ENCODE measurements around the gene RERE. TPM values are rescaled to one million over a fixed set of nuclear protein-coding genes. Genes with fewer than 3 reads are reported as not detected.

RERE gene
- total RNA-seq, 1 experiment from 2014 or later = 217 TPM

DNA sequence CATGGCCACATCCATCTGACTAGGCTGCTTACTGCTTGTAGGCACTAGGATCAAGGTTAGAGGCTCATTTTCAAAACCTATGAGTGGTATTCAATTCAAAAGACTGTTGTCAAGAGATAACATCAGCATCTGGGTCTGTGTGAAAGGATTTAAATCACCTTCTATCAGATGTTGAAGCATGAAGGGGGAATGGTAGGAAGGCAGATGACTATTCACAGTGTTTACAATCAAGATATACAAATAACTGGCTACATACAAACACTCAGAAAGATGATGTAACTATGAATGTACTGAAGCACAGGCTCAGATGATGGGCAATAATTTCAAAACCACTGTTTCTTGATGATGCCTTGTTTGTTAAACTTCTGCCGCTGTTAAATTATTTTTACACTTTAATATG, 250.3 kb downstream of the RERE start:
- Histone ChIP-seq H3K4me1 (ENCODE audit: control insufficient read depth, insufficient read depth, low read length) (peaks cover 31% of the 10 kb centered on the region), H3K27ac (ENCODE audit: low read length) (no peak overlapping the region), H3K27me3 (ENCODE audit: control insufficient read depth, insufficient read depth, low read length) (no peaks in the 10 kb centered on the region), H3K36me3 (ENCODE audit: control insufficient read depth, insufficient read depth, low read length) (no peaks in the 10 kb centered on the region), H3K9me3 (ENCODE audit: control insufficient read depth, insufficient read depth, low read depth, low read length) (no peaks in the 10 kb centered on the region), H3K4me3 (ENCODE audit: low read depth in 2 of 2, low read length in 2 of 2) (no peak overlapping the region)
- ATAC-seq (no peak), DNase-seq (ENCODE audit: low read depth, low spot score) (peak; percentile 24)
- intact Hi-C loops (cut with micrococcal nuclease; ENCODE audit: unreplicated experiment) (loop anchor here (1.0 kb wide), 1 partner anchor 29 kb away; no protein-coding TSS in a partner anchor), in situ Hi-C loops (cut with HindIII; ENCODE audit: low pct_unique_long_range_greater_than_20kb, low sequenced_read_pairs) (no loop called here)
- ChIA-PET CTCF (no interaction called here), POLR2A (no interaction called here)
- TF ChIP-seq SIN3A (IDR thresholded peaks at IDR 0.05; ENCODE audit: borderline replicate concordance, insufficient read depth, low read depth, low read length) = no peak
- TF ChIP-seq POLR2AphosphoS5 (IDR thresholded peaks at IDR 0.05; ENCODE audit: low read depth, low read length) = no peak
- TF ChIP-seq, protein P1, sequence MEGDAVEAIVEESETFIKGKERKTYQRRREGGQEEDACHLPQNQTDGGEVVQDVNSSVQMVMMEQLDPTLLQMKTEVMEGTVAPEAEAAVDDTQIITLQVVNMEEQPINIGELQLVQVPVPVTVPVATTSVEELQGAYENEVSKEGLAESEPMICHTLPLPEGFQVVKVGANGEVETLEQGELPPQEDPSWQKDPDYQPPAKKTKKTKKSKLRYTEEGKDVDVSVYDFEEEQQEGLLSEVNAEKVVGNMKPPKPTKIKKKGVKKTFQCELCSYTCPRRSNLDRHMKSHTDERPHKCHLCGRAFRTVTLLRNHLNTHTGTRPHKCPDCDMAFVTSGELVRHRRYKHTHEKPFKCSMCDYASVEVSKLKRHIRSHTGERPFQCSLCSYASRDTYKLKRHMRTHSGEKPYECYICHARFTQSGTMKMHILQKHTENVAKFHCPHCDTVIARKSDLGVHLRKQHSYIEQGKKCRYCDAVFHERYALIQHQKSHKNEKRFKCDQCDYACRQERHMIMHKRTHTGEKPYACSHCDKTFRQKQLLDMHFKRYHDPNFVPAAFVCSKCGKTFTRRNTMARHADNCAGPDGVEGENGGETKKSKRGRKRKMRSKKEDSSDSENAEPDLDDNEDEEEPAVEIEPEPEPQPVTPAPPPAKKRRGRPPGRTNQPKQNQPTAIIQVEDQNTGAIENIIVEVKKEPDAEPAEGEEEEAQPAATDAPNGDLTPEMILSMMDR (IDR thresholded peaks at IDR 0.05) = no peak
- TF ChIP-seq REST (IDR thresholded peaks at IDR 0.05; ENCODE audit: insufficient read depth in 1 of 2, low read depth in 2 of 2, low read length in 1 of 2) = no peak
- TF ChIP-seq TCF7L2 (IDR thresholded peaks at IDR 0.05; ENCODE audit: low read depth, low read length) = no peak
- no TSS peak for BruUV-seq (replicated peaks)

GRCh38 chr1:8565802-8566201, 251.6 kb downstream of the RERE start:
- Histone ChIP-seq H3K27me3 (ENCODE audit: control insufficient read depth, insufficient read depth, low read length) (no peaks in the 10 kb centered on the region), H3K9me3 (ENCODE audit: control insufficient read depth, insufficient read depth, low read depth, low read length) (no peaks in the 10 kb centered on the region), H3K4me3 (ENCODE audit: low read depth in 2 of 2, low read length in 2 of 2) (no peak overlapping the region), H3K4me1 (ENCODE audit: control insufficient read depth, insufficient read depth, low read length) (peaks cover 37% of the 10 kb centered on the region), H3K27ac (ENCODE audit: low read length) (no peak overlapping the region), H3K36me3 (ENCODE audit: control insufficient read depth, insufficient read depth, low read length) (no peaks in the 10 kb centered on the region)
- BruUV-seq (replicated peaks) = no TSS peak
- DNase-seq (ENCODE audit: low read depth, low spot score) (no peak), ATAC-seq (no peak)
- no peak for TF ChIP-seq REST (IDR thresholded peaks at IDR 0.05; ENCODE audit: insufficient read depth in 1 of 2, low read depth in 2 of 2, low read length in 1 of 2)
- TF ChIP-seq, protein P1 (IDR thresholded peaks at IDR 0.05) = no peak
- no peak for TF ChIP-seq POLR2AphosphoS5 (IDR thresholded peaks at IDR 0.05; ENCODE audit: low read depth, low read length)
- no peak for TF ChIP-seq SIN3A (IDR thresholded peaks at IDR 0.05; ENCODE audit: borderline replicate concordance, insufficient read depth, low read depth, low read length)
- no peak for TF ChIP-seq TCF7L2 (IDR thresholded peaks at IDR 0.05; ENCODE audit: low read depth, low read length)
- intact Hi-C loops (cut with micrococcal nuclease; ENCODE audit: unreplicated experiment) (no loop called here), in situ Hi-C loops (cut with HindIII; ENCODE audit: low pct_unique_long_range_greater_than_20kb, low sequenced_read_pairs) (no loop called here)
- ChIA-PET POLR2A (no interaction called here), CTCF (no interaction called here)

Data from Panc1 (cell line).